DMS114 treated with DMSO at 0.1 percent for 48 hours (cell line): ENCODE results near the gene XKR7.

Source experiments
- DNase-seq: peaks from one replicate; lab custom pipeline; 2025; ENCODE audit not compliant: unreplicated experiment; lab: John Stamatoyannopoulos, UW

Gene XKR7

GRCh38 chr20:32037929-32038328, 70.0 kb downstream of the XKR7 start:
- no peak for DNase-seq

- DNase-seq = no peak
Observed at GRCh38 chr20:32040142-32040953, 72.4 kb downstream of the XKR7 start.

GRCh38 chr20:32045999-32046398, 78.0 kb downstream of the XKR7 start:
- no peak for DNase-seq

- DNase-seq = no peak
Observed at GRCh38 chr20:32050324-32050841, 82.4 kb downstream of the XKR7 start.

GRCh38 chr20:32050851-32051556, 83.1 kb downstream of the XKR7 start:
- no peak for DNase-seq

- DNase-seq = no peak
Observed at GRCh38 chr20:32051720-32052089, 83.8 kb downstream of the XKR7 start.

- no peak for DNase-seq
Observed at GRCh38 chr20:32052090-32052777, 84.3 kb downstream of the XKR7 start, which contains the start of gene HCK. HCK (plus strand) TSS chr20:32052242.

- no peak for DNase-seq
Observed at GRCh38 chr20:32052778-32053362, 84.9 kb downstream of the XKR7 start.
